ENCODE data around the gene PTPN18.

DNA sequence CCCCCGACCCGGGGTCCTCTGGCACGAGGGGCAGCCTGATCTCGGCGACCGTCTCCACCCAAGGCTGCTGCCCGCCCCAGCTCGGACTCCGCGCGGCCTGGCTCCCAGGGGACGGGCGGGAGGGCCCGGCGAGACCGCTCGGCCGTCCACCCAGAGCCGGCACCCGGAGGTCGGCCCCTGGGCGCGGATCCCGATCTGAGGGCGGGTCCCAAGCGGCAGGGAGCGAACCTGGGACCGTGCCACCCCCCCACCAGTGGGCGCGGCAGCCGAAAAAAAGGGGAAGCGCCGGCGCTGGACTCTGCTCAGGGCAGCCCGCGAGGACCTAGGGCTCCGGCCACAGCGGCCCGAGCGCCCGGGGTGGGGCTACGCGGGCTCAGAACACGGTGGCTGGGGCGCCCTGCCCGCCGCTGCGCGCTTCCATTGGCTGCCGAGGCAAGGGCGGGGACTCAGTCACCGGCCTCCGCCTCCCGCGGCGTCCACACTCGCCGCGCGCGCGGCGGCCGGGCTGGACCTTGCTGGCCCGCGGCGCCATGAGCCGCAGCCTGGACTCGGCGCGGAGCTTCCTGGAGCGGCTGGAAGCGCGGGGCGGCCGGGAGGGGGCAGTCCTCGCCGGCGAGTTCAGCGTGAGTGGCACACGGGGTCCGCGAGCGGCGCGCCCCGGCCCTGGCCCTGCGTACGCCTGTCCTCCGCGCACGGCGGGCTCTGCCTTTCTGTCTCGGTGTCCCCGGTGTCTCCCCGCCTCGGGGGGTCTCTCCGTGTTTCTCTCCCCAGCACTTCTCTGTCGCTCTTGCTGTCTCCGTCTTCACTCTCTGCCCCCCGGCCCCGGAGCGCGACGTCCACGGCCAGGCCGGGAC is at the start of gene PTPN18:
- TF ChIP-seq, protein P1, sequence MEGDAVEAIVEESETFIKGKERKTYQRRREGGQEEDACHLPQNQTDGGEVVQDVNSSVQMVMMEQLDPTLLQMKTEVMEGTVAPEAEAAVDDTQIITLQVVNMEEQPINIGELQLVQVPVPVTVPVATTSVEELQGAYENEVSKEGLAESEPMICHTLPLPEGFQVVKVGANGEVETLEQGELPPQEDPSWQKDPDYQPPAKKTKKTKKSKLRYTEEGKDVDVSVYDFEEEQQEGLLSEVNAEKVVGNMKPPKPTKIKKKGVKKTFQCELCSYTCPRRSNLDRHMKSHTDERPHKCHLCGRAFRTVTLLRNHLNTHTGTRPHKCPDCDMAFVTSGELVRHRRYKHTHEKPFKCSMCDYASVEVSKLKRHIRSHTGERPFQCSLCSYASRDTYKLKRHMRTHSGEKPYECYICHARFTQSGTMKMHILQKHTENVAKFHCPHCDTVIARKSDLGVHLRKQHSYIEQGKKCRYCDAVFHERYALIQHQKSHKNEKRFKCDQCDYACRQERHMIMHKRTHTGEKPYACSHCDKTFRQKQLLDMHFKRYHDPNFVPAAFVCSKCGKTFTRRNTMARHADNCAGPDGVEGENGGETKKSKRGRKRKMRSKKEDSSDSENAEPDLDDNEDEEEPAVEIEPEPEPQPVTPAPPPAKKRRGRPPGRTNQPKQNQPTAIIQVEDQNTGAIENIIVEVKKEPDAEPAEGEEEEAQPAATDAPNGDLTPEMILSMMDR (IDR thresholded peaks at IDR 0.05): peak in 3 of 4 experiments; percentile 70 to 77 (median 72)
- TF ChIP-seq POLR2AphosphoS5 (IDR thresholded peaks at IDR 0.05) (peak; percentile 49), EP300 (IDR thresholded peaks at IDR 0.05) (no peak)
